Pancreas (tissue), 10 donors: ENCODE results near the gene ZEB1. TPM values are rescaled to one million over a fixed set of nuclear protein-coding genes. Genes with fewer than 3 reads are reported as not detected.

ENCODE experiments used
- ATAC-seq, 4 donors: fragments of 200-7000 bp; cut with Tn5 transposase; one replicate each; pipeline versions ENCODE4 v1.8.0 to v1.9.1; 2020; ENCODE audit warnings: mild to moderate bottlenecking in 4 of 4, moderate library complexity in 4 of 4
- DNase-seq, 6 donors: peaks; one replicate each; pipeline ENCODE4 v3.0.0-alpha.2; 2020
- FAIRE-seq: peaks from 2 replicates; lab custom pipeline; 2012; peaks lifted over from hg19 to GRCh38; lab: Jason Lieb, UNC
- H3K27ac ChIP-seq, 4 donors: fragments of 200-600 bp; sonication (generic); 1 replicate in 3 of 4; 2 replicates in 1 of 4; pipeline versions ENCODE4 v1.5.0 to v1.8.0; 2020
- H3K27me3 ChIP-seq, 4 donors: fragments of 200-600 bp; one replicate each; pipeline ENCODE4 v1.8.0; 2021
- H3K36me3 ChIP-seq, 3 donors: fragments of 200-600 bp; sonication (generic) in 1 of 3; one replicate each; pipeline versions ENCODE4 v1.5.0 to v1.8.0; 2020 to 2021
- H3K4me1 ChIP-seq, 3 donors: fragments of 200-600 bp; one replicate each; pipeline ENCODE4 v1.8.0; 2021
- H3K4me3 ChIP-seq, 4 donors: fragments of 200-600 bp; sonication (generic) in 2 of 4; one replicate each; pipeline versions ENCODE4 v1.5.0 to v1.8.0; 2020 to 2021
- H3K9me3 ChIP-seq, 4 donors: fragments of 200-600 bp; one replicate each; pipeline ENCODE4 v1.8.0; 2021
- CTCF ChIP-seq, 4 donors: fragments of 200-600 bp; sonication (generic) in 3 of 4; IDR thresholded peaks; one replicate each; pipeline versions ENCODE4 v1.5.0 to v1.8.0; 2021; ENCODE audit warnings: antibody characterized with exemption in 4 of 4
- WGBS, 2 donors: extraction: QIAGEN DNeasy Blood & Tissue Kit; methylation state at CpG; one replicate each; pipeline ENCODE4 v1.1.7; 2013; 5-methylcytosine and 5-hydroxymethylcytosine counted together
- intact Hi-C, 3 donors: fragments of 100-400 bp; cut with DNase I; formaldehyde crosslinking; loops; one replicate each; pipeline versions ENCODE4 v1.11.1 to v1.14.2; 2022
- polyA plus RNA-seq, 2 donors: library from polyadenylated mRNA; stranded (reverse); fragments of 200-250 nt; gene quantifications; one replicate each; pipeline ENCODE4 v1.2.3, GENCODE V29; 2013
- total RNA-seq, 6 donors: library from RNA; stranded (reverse); fragmentation: NEBNext Ultra II Directional in 4 of 6; extraction: Animal tissue kit (Norgen Biotek cat#: 25700) in 4 of 6; gene quantifications; one replicate each; pipeline versions ENCODE4 v1.2.1 to v1.2.4, GENCODE V29; 2021 to 2023
- donor health status: healthy with polysubstance abuse.
- donor health status: DM: no; HTN: no; CAD: no; lungs with moderate emphysema.
- donor health status: DM: no; HTN: no; CAD: no.
- donor health status: control.
- donor health status: control.
- donor health status: Bipolar disorder and iron deficiency.
- donor health status: DM: yes; HTN: yes; CAD: no.
- donor health status: DM: no; HTN: no; CAD: no.
- donor health status: DM: no; HTN: no; CAD: no.
- donor health status: DM: yes; HTN: yes; CAD: no.

Gene ZEB1
- total and polyA plus RNA-seq, 8 donors: 3.2 to 21.6 (median 5.0) TPM

GRCh38 chr10:31464552-31464951, 145.5 kb downstream of the ZEB1 start:
- Histone ChIP-seq H3K36me3 (no peaks in the 10 kb centered on the region), H3K9me3 (peaks cover 0 to 10% (median 0%) of the 10 kb centered on the region in 4 donors), H3K27ac (no peak overlapping the region), H3K4me1 (no peaks in the 10 kb centered on the region), H3K4me3 (no peak overlapping the region), H3K27me3 (no peaks in the 10 kb centered on the region)
- FAIRE-seq (no peak), ATAC-seq (no peak), DNase-seq (no peak)
- no peak for TF ChIP-seq CTCF (IDR thresholded peaks at IDR 0.05)
- intact Hi-C loops: no loop called here
- WGBS, 2 donors: 73 to 75% methylated on average over 2 of the region's 2 CpGs

- DNase-seq (no peak), ATAC-seq (no peak), FAIRE-seq (peak; percentile 76)
- no peaks in the 10 kb centered on the region for H3K36me3 ChIP-seq
- H3K9me3 ChIP-seq: peaks cover 0 to 10% (median 0%) of the 10 kb centered on the region in 4 donors
- intact Hi-C loops: no loop called here
- H3K27ac ChIP-seq: no peak overlapping the region
- H3K4me3 ChIP-seq: no peak overlapping the region
- H3K27me3 ChIP-seq: no peaks in the 10 kb centered on the region
- H3K4me1 ChIP-seq: no peaks in the 10 kb centered on the region
- TF ChIP-seq CTCF (IDR thresholded peaks at IDR 0.05): no peak
- 54 to 76% methylated on average over 1 of the region's 1 CpG for WGBS, 2 donors
Measured at GRCh38 chr10:31466313-31466712, 147.3 kb downstream of the ZEB1 start.

DNA sequence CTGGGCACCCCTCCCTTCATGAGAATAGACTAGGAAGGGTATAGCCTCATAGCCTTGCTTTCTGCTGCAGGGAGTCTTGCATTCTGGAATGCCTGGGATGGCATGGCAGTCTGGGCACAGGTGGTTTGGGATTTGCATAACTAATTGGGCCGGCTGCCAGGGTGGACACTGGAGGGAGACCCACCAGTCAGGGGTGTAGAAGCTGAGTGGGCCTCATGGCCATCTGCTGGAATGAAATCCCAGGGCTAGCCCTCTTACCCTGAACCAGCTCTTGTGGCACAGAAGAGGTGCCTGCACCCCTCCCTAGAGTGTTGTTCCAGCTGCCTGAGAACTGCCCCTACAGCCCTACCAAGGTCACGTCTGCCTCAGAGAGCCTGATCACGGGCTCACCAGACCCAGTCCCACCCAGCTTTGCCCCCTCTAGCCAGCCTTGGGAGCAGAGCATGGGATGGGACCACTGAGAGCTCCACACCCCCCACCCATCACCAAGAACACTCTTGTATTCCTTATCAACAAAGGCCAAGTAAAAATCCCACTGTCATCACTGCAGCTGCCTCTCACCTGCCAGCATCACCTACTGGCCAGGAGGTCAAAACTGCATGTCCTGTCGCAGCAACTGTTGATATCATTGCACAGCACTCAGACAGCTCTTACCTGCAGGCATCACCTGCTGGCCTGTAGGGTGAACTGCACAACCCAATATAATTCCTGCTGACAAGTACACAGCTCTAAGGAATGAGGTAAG, 148.9 kb downstream of the ZEB1 start:
- peak; percentile 2 to 41 (median 16) for DNase-seq
- TF ChIP-seq CTCF (IDR thresholded peaks at IDR 0.05): peak in 1 of 4 donors; percentile 11
- ATAC-seq: peak in 3 of 4 donors; percentile 47 to 65 (median 65)
- no peak overlapping the region for H3K4me3 ChIP-seq
- no peak overlapping the region for H3K27ac ChIP-seq
- intact Hi-C loops: no loop called here
- no peak for FAIRE-seq
- no peaks in the 10 kb centered on the region for H3K27me3 ChIP-seq
- peaks cover 0 to 10% (median 0%) of the 10 kb centered on the region in 4 donors for H3K9me3 ChIP-seq
- H3K36me3 ChIP-seq: no peaks in the 10 kb centered on the region
- H3K4me1 ChIP-seq: no peaks in the 10 kb centered on the region
- 56 to 57% methylated on average over 4 of the region's 4 CpGs for WGBS, 2 donors

- FAIRE-seq: no peak
Measured at GRCh38 chr10:31468536-31468859, 149.5 kb downstream of the ZEB1 start.

More at GRCh38 chr10:31468536-31468859, 149.5 kb downstream of the ZEB1 start:
- peaks cover 0 to 7% (median 0%) of the 10 kb centered on the region in 4 donors for H3K9me3 ChIP-seq
- ATAC-seq (no peak), DNase-seq (no peak)
- WGBS, 2 donors: 58 to 68% methylated on average over 2 of the region's 2 CpGs
- H3K4me3 ChIP-seq: no peak overlapping the region
- no peaks in the 10 kb centered on the region for H3K27me3 ChIP-seq
- no peak for TF ChIP-seq CTCF (IDR thresholded peaks at IDR 0.05)
- intact Hi-C loops: no loop called here
- no peaks in the 10 kb centered on the region for H3K36me3 ChIP-seq
- H3K4me1 ChIP-seq: no peaks in the 10 kb centered on the region
- H3K27ac ChIP-seq: no peak overlapping the region
